PC-3 (cell line): ENCODE data around the gene CCDC183. TPM values are rescaled to one million over a fixed set of nuclear protein-coding genes. Genes with fewer than 3 reads are reported as not detected.

Experiments
- ATAC-seq: fragments of 200-7000 bp; cut with Tn5 transposase; 2 replicates; pipeline ENCODE4 v1.9.1; 2020; ENCODE audit warnings: mild to moderate bottlenecking, moderate library complexity
- BruUV-seq: library from RNA; stranded (reverse); fragments of 400-500 nt; replicated peaks from 2 replicates; lab custom pipeline; 2021; lab: Mats Ljungman, UMichigan
- CTCF ChIA-PET: fragments of 300-600 bp; sonication (Branson Sonifier 250); formaldehyde crosslinking; loops from one replicate; lab custom pipeline; 2022; ENCODE audit warnings: antibody characterized with exemption; lab: Charles Lee
- POLR2A ChIA-PET: fragments of 300-600 bp; sonication (Branson Sonifier 250); formaldehyde crosslinking; loops from one replicate; lab custom pipeline; 2022; ENCODE audit warnings: antibody characterized with exemption; ENCODE audit not compliant: unreplicated experiment; lab: Charles Lee
- DNase-seq: peaks from one replicate; pipeline ENCODE4 v3.0.0-alpha.2; 2015
- H2AFZ ChIP-seq: fragments of 300-600 bp; sonication (generic); 2 replicates; pipeline ENCODE4 v1.6.0; 2016; ENCODE audit warnings: antibody characterized with exemption, low read length
- H3F3A ChIP-seq: fragments of 300-600 bp; sonication (generic); one replicate; pipeline ENCODE4 v1.6.0; 2017; ENCODE audit warnings: antibody characterized with exemption, low read length, control low read depth, mild to moderate bottlenecking; ENCODE audit not compliant: unreplicated experiment
- H3K27ac ChIP-seq: fragments of 300-600 bp; sonication (generic); 2 replicates; pipeline ENCODE4 v1.5.1; 2016; ENCODE audit warnings: mild to moderate bottlenecking, low read length
- H3K27me3 ChIP-seq: fragments of 300-600 bp; sonication (generic); 2 replicates; pipeline ENCODE4 v1.6.1; 2016; ENCODE audit warnings: low read length, mixed read lengths
- H3K36me3 ChIP-seq: fragments of 300-600 bp; sonication (generic); 2 replicates; pipeline ENCODE4 v1.6.1; 2016; ENCODE audit warnings: low read depth, mixed run types, low read length, mixed read lengths
- H3K4me1 ChIP-seq: fragments of 300-600 bp; sonication (generic); 2 replicates; pipeline ENCODE4 v1.5.1; 2016; ENCODE audit warnings: low read length; ENCODE audit not compliant: insufficient read depth
- H3K4me2 ChIP-seq: fragments of 300-600 bp; sonication (generic); 2 replicates; pipeline ENCODE4 v1.6.0; 2016; ENCODE audit warnings: low read length
- H3K4me3 ChIP-seq: fragments of 300-600 bp; sonication (generic); 2 replicates; pipeline ENCODE4 v1.5.1; 2016; ENCODE audit warnings: mild to moderate bottlenecking, low read length, mixed read lengths
- H3K79me2 ChIP-seq: fragments of 300-600 bp; sonication (generic); 2 replicates; pipeline ENCODE4 v1.6.1; 2017; ENCODE audit warnings: low read length, mixed read lengths
- H3K9ac ChIP-seq: fragments of 300-600 bp; sonication (generic); 2 replicates; pipeline ENCODE4 v1.6.0; 2016; ENCODE audit warnings: mild to moderate bottlenecking, low read length
- H3K9me2 ChIP-seq: fragments of 300-600 bp; sonication (generic); replicated peaks from 2 replicates; pipeline ENCODE4 v1.6.1; 2016; ENCODE audit warnings: mixed run types, low read length, mixed read lengths
- H3K9me3 ChIP-seq: fragments of 300-600 bp; sonication (generic); 2 replicates; pipeline ENCODE4 v1.6.1; 2016; ENCODE audit warnings: low read length, mixed read lengths
- H4K20me1 ChIP-seq: fragments of 300-600 bp; sonication (generic); 2 replicates; pipeline ENCODE4 v1.6.1; 2016; ENCODE audit warnings: low read length, mixed read lengths
- EZH2 ChIP-seq: fragments of 300-600 bp; sonication (generic); IDR thresholded peaks from one replicate; pipeline ENCODE4 v1.6.1; 2017; ENCODE audit warnings: antibody characterized with exemption, mild to moderate bottlenecking, low read length; ENCODE audit not compliant: unreplicated experiment
- EZH2phosphoT487 ChIP-seq: fragments of 300-600 bp; sonication (generic); IDR thresholded peaks from 2 replicates; pipeline ENCODE4 v1.6.1; 2018; ENCODE audit warnings: mild to moderate bottlenecking, antibody characterized with exemption, low read length, borderline replicate concordance
- intact Hi-C: fragments of 100-400 bp; cut with micrococcal nuclease; formaldehyde crosslinking; loops from 2 replicates; pipeline ENCODE4 v1.9.0; 2023
- total RNA-seq: library from RNA; depleted of rRNA; stranded (reverse); fragments of >200 nt; gene quantifications from 2 replicates; pipeline ENCODE4 v1.2.3, GENCODE V29; 2014
- TF ChIP-seq, protein P1 (sequence below): fragments of 300-600 bp; sonication (generic); conservative IDR thresholded peaks from 2 replicates; pipeline ENCODE4 v1.5.1; 2017; ENCODE audit warnings: antibody characterized with exemption, low read depth, mild to moderate bottlenecking, low read length

Gene CCDC183
- total RNA-seq, 1 experiment from 2014 or later: 0.87 TPM

DNA sequence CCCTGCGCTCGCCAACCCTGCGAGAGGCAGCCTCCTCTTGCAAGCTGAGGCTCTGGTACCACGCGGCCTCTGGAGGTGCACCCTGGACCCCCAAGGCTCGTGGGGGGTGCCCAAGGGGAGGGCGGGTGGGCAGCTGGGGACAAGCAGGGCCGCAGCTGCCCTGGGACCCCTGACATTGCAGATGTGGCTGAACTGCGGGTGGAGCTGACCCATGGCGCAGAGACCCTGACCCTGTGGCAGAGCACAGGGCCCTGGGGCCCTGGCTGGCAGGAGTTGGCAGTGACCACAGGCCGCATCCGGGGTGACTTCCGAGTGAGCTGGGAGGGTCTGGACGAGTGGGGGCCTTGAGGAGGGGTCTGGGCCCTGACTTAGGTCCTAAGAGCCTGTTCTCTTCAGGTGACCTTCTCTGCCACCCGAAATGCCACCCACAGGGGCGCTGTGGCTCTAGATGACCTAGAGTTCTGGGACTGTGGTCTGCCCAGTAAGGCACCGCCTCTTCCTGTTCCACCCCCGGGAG lies 57.5 kb downstream of the CCDC183 start:
- ChIA-PET CTCF (no interaction called here), POLR2A (no interaction called here)
- no peak for ATAC-seq

DNA sequence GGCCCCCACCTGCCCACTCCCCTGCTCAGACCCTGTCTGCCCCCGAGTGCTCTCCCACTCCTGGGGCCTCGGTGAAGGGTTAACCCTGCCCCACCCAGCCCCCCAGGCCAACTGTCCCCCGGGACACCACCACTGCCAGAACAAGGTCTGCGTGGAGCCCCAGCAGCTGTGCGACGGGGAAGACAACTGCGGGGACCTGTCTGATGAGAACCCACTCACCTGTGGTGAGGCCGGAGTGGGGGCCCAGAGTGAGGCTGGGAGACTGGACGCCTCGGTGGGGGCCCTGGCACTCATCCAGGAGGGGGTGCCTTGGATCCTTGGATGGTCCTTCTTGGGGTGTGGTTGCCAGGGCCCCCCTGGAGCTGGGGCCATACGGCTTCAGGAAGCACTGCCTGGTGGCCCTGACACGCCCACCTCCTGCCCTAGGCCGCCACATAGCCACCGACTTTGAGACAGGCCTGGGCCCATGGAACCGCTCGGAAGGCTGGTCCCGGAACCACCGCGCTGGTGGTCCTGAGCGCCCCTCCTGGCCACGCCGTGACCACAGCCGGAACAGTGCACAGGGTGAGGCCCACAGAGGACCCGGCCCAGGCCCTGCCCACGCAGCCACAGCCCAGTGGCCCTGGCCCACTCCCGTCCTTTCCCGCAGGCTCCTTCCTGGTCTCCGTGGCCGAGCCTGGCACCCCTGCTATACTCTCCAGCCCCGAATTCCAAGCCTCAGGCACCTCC lies 58.1 kb downstream of the CCDC183 start:
- H3K36me3 ChIP-seq: no peaks in the 10 kb centered on the region
- no peak overlapping the region for H3K27ac ChIP-seq
- H3F3A ChIP-seq: no peaks in the 10 kb centered on the region
- no peak overlapping the region for H3K9ac ChIP-seq
- H2AFZ ChIP-seq: no peak overlapping the region
- intact Hi-C loops: no loop called here
- H3K27me3 ChIP-seq: no peaks in the 10 kb centered on the region
- no peak for ATAC-seq
- TF ChIP-seq, protein P1, sequence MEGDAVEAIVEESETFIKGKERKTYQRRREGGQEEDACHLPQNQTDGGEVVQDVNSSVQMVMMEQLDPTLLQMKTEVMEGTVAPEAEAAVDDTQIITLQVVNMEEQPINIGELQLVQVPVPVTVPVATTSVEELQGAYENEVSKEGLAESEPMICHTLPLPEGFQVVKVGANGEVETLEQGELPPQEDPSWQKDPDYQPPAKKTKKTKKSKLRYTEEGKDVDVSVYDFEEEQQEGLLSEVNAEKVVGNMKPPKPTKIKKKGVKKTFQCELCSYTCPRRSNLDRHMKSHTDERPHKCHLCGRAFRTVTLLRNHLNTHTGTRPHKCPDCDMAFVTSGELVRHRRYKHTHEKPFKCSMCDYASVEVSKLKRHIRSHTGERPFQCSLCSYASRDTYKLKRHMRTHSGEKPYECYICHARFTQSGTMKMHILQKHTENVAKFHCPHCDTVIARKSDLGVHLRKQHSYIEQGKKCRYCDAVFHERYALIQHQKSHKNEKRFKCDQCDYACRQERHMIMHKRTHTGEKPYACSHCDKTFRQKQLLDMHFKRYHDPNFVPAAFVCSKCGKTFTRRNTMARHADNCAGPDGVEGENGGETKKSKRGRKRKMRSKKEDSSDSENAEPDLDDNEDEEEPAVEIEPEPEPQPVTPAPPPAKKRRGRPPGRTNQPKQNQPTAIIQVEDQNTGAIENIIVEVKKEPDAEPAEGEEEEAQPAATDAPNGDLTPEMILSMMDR: no peak
- no peak for TF ChIP-seq EZH2
- no peak for TF ChIP-seq EZH2phosphoT487
- no peak overlapping the region for H3K4me2 ChIP-seq
- ChIA-PET CTCF (no interaction called here), POLR2A (no interaction called here)
- peaks cover 8% of the 10 kb centered on the region for H3K4me1 ChIP-seq
- no peaks in the 10 kb centered on the region for H3K9me3 ChIP-seq
- no peaks in the 10 kb centered on the region for H3K9me2 ChIP-seq
- DNase-seq: no peak
- no peaks in the 10 kb centered on the region for H3K79me2 ChIP-seq
- no peaks in the 10 kb centered on the region for H4K20me1 ChIP-seq
- H3K4me3 ChIP-seq: no peak overlapping the region
- BruUV-seq: no TSS peak

More for the DNA sequence above, 57.5 kb downstream of the CCDC183 start:
- no peak overlapping the region for H2AFZ ChIP-seq
- H3K9me2 ChIP-seq: no peaks in the 10 kb centered on the region
- no peak overlapping the region for H3K27ac ChIP-seq
- no peak overlapping the region for H3K4me3 ChIP-seq
- intact Hi-C loops: no loop called here
- H3K27me3 ChIP-seq: no peaks in the 10 kb centered on the region
- H3K4me2 ChIP-seq: no peak overlapping the region
- no peaks in the 10 kb centered on the region for H3K36me3 ChIP-seq
- no peaks in the 10 kb centered on the region for H3K9me3 ChIP-seq
- DNase-seq: no peak
- no peak overlapping the region for H3K9ac ChIP-seq
- H3K79me2 ChIP-seq: no peaks in the 10 kb centered on the region
- TF ChIP-seq EZH2phosphoT487: no peak
- TF ChIP-seq, protein P1: no peak
- H3F3A ChIP-seq: no peaks in the 10 kb centered on the region
- H4K20me1 ChIP-seq: no peaks in the 10 kb centered on the region
- BruUV-seq: no TSS peak
- H3K4me1 ChIP-seq: peaks cover 8% of the 10 kb centered on the region

DNA sequence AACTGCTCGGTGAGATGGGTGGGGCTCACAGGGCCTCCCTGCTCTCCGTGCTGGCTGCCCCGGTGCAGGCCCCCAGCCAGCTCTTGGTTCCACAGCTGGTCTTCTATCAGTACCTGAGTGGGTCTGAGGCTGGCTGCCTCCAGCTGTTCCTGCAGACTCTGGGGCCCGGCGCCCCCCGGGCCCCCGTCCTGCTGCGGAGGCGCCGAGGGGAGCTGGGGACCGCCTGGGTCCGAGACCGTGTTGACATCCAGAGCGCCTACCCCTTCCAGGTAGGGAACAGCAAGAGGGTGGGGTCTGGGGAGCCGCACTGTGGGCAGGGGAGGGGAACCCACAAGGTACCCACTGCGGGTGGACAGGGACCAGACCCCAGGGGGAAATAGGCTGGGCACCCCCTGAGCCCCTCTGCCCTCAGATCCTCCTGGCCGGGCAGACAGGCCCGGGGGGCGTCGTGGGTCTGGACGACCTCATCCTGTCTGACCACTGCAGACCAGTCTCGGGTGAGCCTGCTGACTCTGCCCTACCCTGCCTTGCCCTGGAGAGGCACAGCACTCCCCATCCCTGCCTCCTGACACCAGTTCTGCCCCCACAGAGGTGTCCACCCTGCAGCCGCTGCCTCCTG lies 58.8 kb downstream of the CCDC183 start:
- H3K27ac ChIP-seq: no peak overlapping the region

More for the DNA sequence above, 58.8 kb downstream of the CCDC183 start:
- POLR2A ChIA-PET: no interaction called here
- Histone ChIP-seq H3K9me3 (no peaks in the 10 kb centered on the region), H3K9ac (no peak overlapping the region), H2AFZ (no peak overlapping the region), H3K4me2 (no peak overlapping the region), H3K79me2 (no peaks in the 10 kb centered on the region), H3K27me3 (no peaks in the 10 kb centered on the region), H3K4me3 (no peak overlapping the region), H3K9me2 (no peaks in the 10 kb centered on the region), H3K36me3 (no peaks in the 10 kb centered on the region), H4K20me1 (no peaks in the 10 kb centered on the region), H3K4me1 (peaks cover 4% of the 10 kb centered on the region), H3F3A (no peaks in the 10 kb centered on the region)
- ATAC-seq (no peak), DNase-seq (no peak)
- CTCF ChIA-PET: interaction anchor here (0.5 kb wide), 1 partner anchor 180 kb away, joined by 5 read pairs; no protein-coding TSS in a partner anchor
- intact Hi-C loops: no loop called here
- no TSS peak for BruUV-seq
- TF ChIP-seq EZH2phosphoT487 (no peak), EZH2 (no peak)
- TF ChIP-seq, protein P1: no peak
